SU-DHL-6 (cell line): ENCODE results near the gene CCDC102A.

Source experiments
- H2AFZ ChIP-seq: fragments of 200-600 bp; sonication (generic); 2 replicates; pipeline ENCODE4 v1.6.1; 2014; ENCODE audit warnings: low read depth, mild to moderate bottlenecking, moderate library complexity, mixed read lengths, antibody characterized with exemption, low read length; ENCODE audit not compliant: severe bottlenecking
- H3F3A ChIP-seq: fragments of 200-600 bp; shearing (Covaris generic); 2 replicates; pipeline ENCODE4 v1.6.0; 2016; ENCODE audit warnings: antibody characterized with exemption, mild to moderate bottlenecking; ENCODE audit not compliant: insufficient read depth
- H3K27ac ChIP-seq: fragments of 200-600 bp; sonication (generic); 2 replicates; pipeline ENCODE4 v1.5.1; 2016; ENCODE audit warnings: low read depth, mild to moderate bottlenecking, low read length, moderate library complexity, mixed read lengths
- H3K27me3 ChIP-seq: fragments of 200-600 bp; sonication (generic), shearing (Covaris generic); 2 replicates; pipeline ENCODE4 v1.6.0; 2014; ENCODE audit warnings: mild to moderate bottlenecking, low read length
- H3K36me3 ChIP-seq: fragments of 200-600 bp; sonication (generic); 2 replicates; pipeline ENCODE4 v1.6.1; 2014; ENCODE audit warnings: mild to moderate bottlenecking, low read length, mixed read lengths
- H3K4me2 ChIP-seq: fragments of 300-600, 200-600 bp; shearing (Covaris generic), sonication (generic); 2 replicates; pipeline ENCODE4 v1.6.0; 2014; ENCODE audit warnings: low read length, low read depth, mild to moderate bottlenecking; ENCODE audit not compliant: poor library complexity, severe bottlenecking
- H3K4me3 ChIP-seq: fragments of 200-600 bp; sonication (generic); 2 replicates; pipeline ENCODE4 v1.5.1; 2014; ENCODE audit warnings: antibody characterized with exemption, low read length, mild to moderate bottlenecking, mixed read lengths; ENCODE audit not compliant: insufficient read depth, poor library complexity, severe bottlenecking
- H3K79me2 ChIP-seq: fragments of 200-600 bp; sonication (generic); 2 replicates; pipeline ENCODE4 v1.6.1; 2014; ENCODE audit warnings: mild to moderate bottlenecking, low read length, moderate library complexity; ENCODE audit not compliant: insufficient read depth
- H3K9ac ChIP-seq: fragments of 200-600 bp; sonication (generic); 2 replicates; pipeline ENCODE4 v1.7.0; 2014; ENCODE audit warnings: mild to moderate bottlenecking, low read length
- H3K9me2 ChIP-seq: fragments of 200-600 bp; sonication (generic); replicated peaks from 2 replicates; pipeline ENCODE4 v1.6.1; 2014; ENCODE audit warnings: low read length; ENCODE audit not compliant: insufficient read depth
- H3K9me3 ChIP-seq: fragments of 200-600 bp; sonication (generic); 2 replicates; pipeline ENCODE4 v1.6.1; 2014; ENCODE audit warnings: low read length, mixed read lengths; ENCODE audit not compliant: insufficient read depth
- H4K20me1 ChIP-seq: fragments of 200-600 bp; sonication (generic); 2 replicates; pipeline ENCODE4 v1.6.1; 2014; ENCODE audit warnings: low read depth, mild to moderate bottlenecking, antibody characterized with exemption, low read length, moderate library complexity, mixed read lengths
- EZH2phosphoT487 ChIP-seq: fragments of 200-600 bp; sonication (generic), shearing (Covaris generic); conservative IDR thresholded peaks from 2 replicates; pipeline ENCODE4 v1.6.1; 2018; ENCODE audit warnings: mild to moderate bottlenecking, antibody characterized with exemption, low read length, moderate library complexity, mixed read lengths
- TF ChIP-seq, protein P1 (sequence below): fragments of 200-600 bp; sonication (generic); IDR thresholded peaks from one replicate; pipeline ENCODE4 v1.5.1; 2017; ENCODE audit warnings: antibody characterized with exemption, mild to moderate bottlenecking, low read length, moderate library complexity; ENCODE audit not compliant: insufficient read depth, poor library complexity, severe bottlenecking

CCDC102A gene

DNA sequence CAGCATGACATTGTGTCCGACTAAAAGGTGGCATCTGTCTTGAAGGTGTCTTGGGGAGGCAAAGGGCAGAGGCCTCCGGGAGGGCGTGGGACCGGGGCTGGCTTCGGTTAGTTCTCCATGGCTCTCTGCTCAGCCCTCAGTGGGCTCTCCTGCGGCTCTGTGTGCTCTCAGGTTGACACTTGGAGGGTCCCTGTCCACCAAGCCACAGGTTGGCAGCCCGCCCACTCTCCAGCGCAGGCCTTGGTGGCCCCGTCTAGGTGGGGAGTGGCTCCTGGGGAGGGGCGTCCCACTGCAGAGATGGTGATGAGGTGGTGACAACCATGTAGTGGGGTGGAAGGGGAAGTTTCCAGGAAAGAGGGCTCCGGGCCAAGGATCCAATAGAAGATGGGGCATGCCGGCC, 37.7 kb upstream of the CCDC102A start:
- Histone ChIP-seq H3K79me2 (no peaks in the 10 kb centered on the region), H3F3A (no peaks in the 10 kb centered on the region), H2AFZ (no peak overlapping the region), H3K4me3 (no peak overlapping the region), H3K9me3 (no peaks in the 10 kb centered on the region), H3K27ac (no peak overlapping the region), H3K4me2 (no peak overlapping the region), H3K27me3 (no peaks in the 10 kb centered on the region), H3K9me2 (no peaks in the 10 kb centered on the region), H3K36me3 (no peaks in the 10 kb centered on the region), H3K9ac (no peak overlapping the region), H4K20me1 (no peaks in the 10 kb centered on the region)
- TF ChIP-seq EZH2phosphoT487 = no peak
- TF ChIP-seq, protein P1, sequence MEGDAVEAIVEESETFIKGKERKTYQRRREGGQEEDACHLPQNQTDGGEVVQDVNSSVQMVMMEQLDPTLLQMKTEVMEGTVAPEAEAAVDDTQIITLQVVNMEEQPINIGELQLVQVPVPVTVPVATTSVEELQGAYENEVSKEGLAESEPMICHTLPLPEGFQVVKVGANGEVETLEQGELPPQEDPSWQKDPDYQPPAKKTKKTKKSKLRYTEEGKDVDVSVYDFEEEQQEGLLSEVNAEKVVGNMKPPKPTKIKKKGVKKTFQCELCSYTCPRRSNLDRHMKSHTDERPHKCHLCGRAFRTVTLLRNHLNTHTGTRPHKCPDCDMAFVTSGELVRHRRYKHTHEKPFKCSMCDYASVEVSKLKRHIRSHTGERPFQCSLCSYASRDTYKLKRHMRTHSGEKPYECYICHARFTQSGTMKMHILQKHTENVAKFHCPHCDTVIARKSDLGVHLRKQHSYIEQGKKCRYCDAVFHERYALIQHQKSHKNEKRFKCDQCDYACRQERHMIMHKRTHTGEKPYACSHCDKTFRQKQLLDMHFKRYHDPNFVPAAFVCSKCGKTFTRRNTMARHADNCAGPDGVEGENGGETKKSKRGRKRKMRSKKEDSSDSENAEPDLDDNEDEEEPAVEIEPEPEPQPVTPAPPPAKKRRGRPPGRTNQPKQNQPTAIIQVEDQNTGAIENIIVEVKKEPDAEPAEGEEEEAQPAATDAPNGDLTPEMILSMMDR = no peak

- no peak overlapping the region for H3K27ac ChIP-seq
- H3K79me2 ChIP-seq = no peaks in the 10 kb centered on the region
- no peak overlapping the region for H3K4me3 ChIP-seq
- no peaks in the 10 kb centered on the region for H4K20me1 ChIP-seq
- no peak overlapping the region for H3K4me2 ChIP-seq
- no peaks in the 10 kb centered on the region for H3F3A ChIP-seq
- H3K9me3 ChIP-seq = 0 out of 2 replicates have a peak, but pooled peaks cover 3% of the 10 kb centered on the region
- H2AFZ ChIP-seq = no peak overlapping the region
- no peak for TF ChIP-seq EZH2phosphoT487
- TF ChIP-seq, protein P1 = no peak
- H3K27me3 ChIP-seq = no peaks in the 10 kb centered on the region
- no peaks in the 10 kb centered on the region for H3K9me2 ChIP-seq
- no peaks in the 10 kb centered on the region for H3K36me3 ChIP-seq
- H3K9ac ChIP-seq = no peak overlapping the region
Observed at GRCh38 chr16:57572978-57573728, 36.8 kb upstream of the CCDC102A start.

GRCh38 chr16:57571098-57571497, 34.7 kb upstream of the CCDC102A start:
- Histone ChIP-seq H3K27ac (no peak overlapping the region), H3K36me3 (no peaks in the 10 kb centered on the region), H3K9ac (no peak overlapping the region), H3K9me3 (0 out of 2 replicates have a peak, but pooled peaks cover 3% of the 10 kb centered on the region), H3K4me3 (no peak overlapping the region), H3K79me2 (no peaks in the 10 kb centered on the region), H4K20me1 (no peaks in the 10 kb centered on the region), H3K4me2 (no peak overlapping the region), H3K9me2 (no peaks in the 10 kb centered on the region), H2AFZ (no peak overlapping the region), H3F3A (no peaks in the 10 kb centered on the region), H3K27me3 (no peaks in the 10 kb centered on the region)
- TF ChIP-seq EZH2phosphoT487 = no peak
- TF ChIP-seq, protein P1 = no peak
